Astrocyte (in vitro differentiated cells and primary cell): Measurements from ENCODE around the gene ZNF618. TPM values are rescaled to one million over a fixed set of nuclear protein-coding genes. Genes with fewer than 3 reads are reported as not detected.

Experiments
- DNase-seq: peaks from one replicate; pipeline ENCODE4 v3.0.0-alpha.2; 2010; ENCODE audit warnings: low read depth
- FAIRE-seq: peaks from 2 replicates; lab custom pipeline; 2011; peaks lifted over from hg19 to GRCh38; lab: Jason Lieb, UNC
- H2AFZ ChIP-seq: 2 replicates; pipeline ENCODE4 v1.6.0; 2012; ENCODE audit warnings: low read depth, low read length, inconsistent platforms
- H3K27ac ChIP-seq: 2 replicates; pipeline ENCODE4 v1.5.1; 2011; ENCODE audit warnings: low read depth, low read length, inconsistent platforms
- H3K27me3 ChIP-seq: 2 replicates; pipeline ENCODE4 v1.6.0; 2011; ENCODE audit warnings: low read length, inconsistent platforms; ENCODE audit not compliant: insufficient read depth
- H3K36me3 ChIP-seq: 2 replicates; pipeline ENCODE4 v1.5.1; 2011; ENCODE audit warnings: low read length, inconsistent platforms; ENCODE audit not compliant: insufficient read depth
- H3K4me1 ChIP-seq: 2 replicates; pipeline ENCODE4 v1.5.1; 2011; ENCODE audit warnings: low read length, inconsistent platforms; ENCODE audit not compliant: insufficient read depth
- H3K4me2 ChIP-seq: 2 replicates; pipeline ENCODE4 v1.6.0; 2012; ENCODE audit warnings: low read length, inconsistent platforms
- H3K4me3 ChIP-seq: 2 replicates; pipeline ENCODE4 v1.5.1; 2011; ENCODE audit warnings: low read depth, mild to moderate bottlenecking, low read length, inconsistent platforms; ENCODE audit not compliant: insufficient read depth
- H3K79me2 ChIP-seq: 2 replicates; pipeline ENCODE4 v1.6.0; 2012; ENCODE audit warnings: mild to moderate bottlenecking, low read length, inconsistent platforms; ENCODE audit not compliant: insufficient read depth
- H3K9ac ChIP-seq: 2 replicates; pipeline ENCODE4 v1.6.0; 2012; ENCODE audit warnings: mild to moderate bottlenecking, low read length, inconsistent platforms
- H3K9me3 ChIP-seq: 2 replicates; pipeline ENCODE4 v1.5.1; 2012; ENCODE audit warnings: low read depth, mild to moderate bottlenecking, low read length, inconsistent platforms; ENCODE audit not compliant: insufficient read depth
- H4K20me1 ChIP-seq: 2 replicates; pipeline ENCODE4 v1.6.0; 2012; ENCODE audit warnings: low read length, inconsistent platforms; ENCODE audit not compliant: insufficient read depth
- H3K27ac Mint-ChIP-seq: one replicate; pipeline ENCODE4 v1.8.0; 2021; ENCODE audit warnings: mild to moderate bottlenecking, mixed read lengths; ENCODE audit not compliant: unreplicated experiment
- H3K27me3 Mint-ChIP-seq: one replicate; pipeline ENCODE4 v1.8.0; 2021; ENCODE audit warnings: low read depth, mixed read lengths; ENCODE audit not compliant: unreplicated experiment
- H3K36me3 Mint-ChIP-seq: one replicate; pipeline ENCODE4 v1.8.0; 2021; ENCODE audit warnings: low read depth, mixed read lengths; ENCODE audit not compliant: unreplicated experiment
- H3K4me1 Mint-ChIP-seq: one replicate; pipeline ENCODE4 v1.8.0; 2021; ENCODE audit warnings: low read depth, mixed read lengths; ENCODE audit not compliant: unreplicated experiment
- H3K4me3 Mint-ChIP-seq: one replicate; pipeline ENCODE4 v1.8.0; 2021; ENCODE audit warnings: mild to moderate bottlenecking, moderate library complexity, mixed read lengths; ENCODE audit not compliant: unreplicated experiment
- H3K9me3 Mint-ChIP-seq: one replicate; pipeline ENCODE4 v1.8.0; 2021; ENCODE audit warnings: mild to moderate bottlenecking, mixed read lengths; ENCODE audit not compliant: unreplicated experiment
- EZH2 ChIP-seq: IDR thresholded peaks from 2 replicates; pipeline ENCODE4 v1.6.1; 2012; ENCODE audit warnings: mild to moderate bottlenecking, low read length, inconsistent platforms; ENCODE audit not compliant: insufficient read depth
- total RNA-seq: library from RNA; stranded (reverse); gene quantifications from 2 replicates; pipeline ENCODE4 v1.2.1, GENCODE V29; 2021
- TF ChIP-seq, protein P1 (sequence below): IDR thresholded peaks from 2 replicates; pipeline ENCODE4 v1.5.1; 2011; ENCODE audit warnings: low read depth, mild to moderate bottlenecking, inconsistent platforms, low read length, moderate library complexity; ENCODE audit not compliant: insufficient read depth

The ZNF618 gene
- total RNA-seq, 1 donor from 2014 or later: 30.1 TPM

DNA sequence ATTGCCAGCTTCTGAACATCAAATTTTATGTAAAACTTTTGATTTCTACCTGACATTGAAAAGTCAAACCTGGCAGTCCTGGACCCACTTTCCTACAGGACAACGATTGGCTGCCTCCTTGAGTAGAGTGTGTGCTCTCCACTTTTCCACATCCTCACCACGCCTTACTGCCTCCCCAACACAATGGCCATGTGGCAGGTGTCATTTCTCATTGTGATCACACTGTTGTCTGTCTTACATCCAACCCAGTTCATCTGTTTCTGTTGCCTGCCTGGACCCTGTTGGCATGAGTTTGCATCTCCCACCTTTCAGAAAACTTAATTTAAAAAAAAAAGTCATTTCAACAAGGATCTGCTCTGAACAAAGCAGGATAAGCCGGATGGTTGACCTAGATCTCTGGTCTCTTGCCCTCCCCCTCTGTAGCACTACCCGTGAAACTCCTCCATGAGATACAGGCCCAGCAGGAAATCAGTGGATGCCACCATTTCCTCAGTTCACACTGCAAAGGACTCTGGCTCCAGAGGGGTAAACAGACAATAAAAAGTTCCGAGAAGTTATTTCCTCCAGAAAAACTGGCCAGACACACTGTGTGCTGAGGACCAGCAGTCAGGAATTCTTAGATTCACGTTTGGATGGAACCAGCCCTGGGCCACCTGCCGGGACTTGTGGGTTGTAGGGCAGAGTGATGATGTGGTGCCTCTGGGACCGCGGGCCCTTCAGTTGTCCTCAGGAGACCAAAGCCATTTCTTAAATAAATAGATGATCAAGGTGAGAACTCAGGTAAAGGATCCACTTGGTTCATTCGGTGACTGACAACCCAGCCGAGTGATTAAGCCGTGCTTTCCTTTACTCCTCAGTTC is 153.4 kb downstream of the ZNF618 start:
- Histone ChIP-seq H3K9ac (no peak overlapping the region), H4K20me1 (peaks cover 3% of the 10 kb centered on the region), H3K4me2 (no peak overlapping the region), H3K4me3 (no peak overlapping the region), H3K27me3 (no peaks in the 10 kb centered on the region), H2AFZ (no peak overlapping the region), H3K36me3 (peaks cover 6% of the 10 kb centered on the region), H3K27ac (no peak overlapping the region), H3K9me3 (no peaks in the 10 kb centered on the region), H3K4me1 (no peaks in the 10 kb centered on the region), H3K79me2 (no peaks in the 10 kb centered on the region)
- FAIRE-seq: no peak
- H3K27ac Mint-ChIP-seq: no peak overlapping the region
- no peaks in the 10 kb centered on the region for H3K27me3 Mint-ChIP-seq
- TF ChIP-seq EZH2: no peak
- TF ChIP-seq, protein P1, sequence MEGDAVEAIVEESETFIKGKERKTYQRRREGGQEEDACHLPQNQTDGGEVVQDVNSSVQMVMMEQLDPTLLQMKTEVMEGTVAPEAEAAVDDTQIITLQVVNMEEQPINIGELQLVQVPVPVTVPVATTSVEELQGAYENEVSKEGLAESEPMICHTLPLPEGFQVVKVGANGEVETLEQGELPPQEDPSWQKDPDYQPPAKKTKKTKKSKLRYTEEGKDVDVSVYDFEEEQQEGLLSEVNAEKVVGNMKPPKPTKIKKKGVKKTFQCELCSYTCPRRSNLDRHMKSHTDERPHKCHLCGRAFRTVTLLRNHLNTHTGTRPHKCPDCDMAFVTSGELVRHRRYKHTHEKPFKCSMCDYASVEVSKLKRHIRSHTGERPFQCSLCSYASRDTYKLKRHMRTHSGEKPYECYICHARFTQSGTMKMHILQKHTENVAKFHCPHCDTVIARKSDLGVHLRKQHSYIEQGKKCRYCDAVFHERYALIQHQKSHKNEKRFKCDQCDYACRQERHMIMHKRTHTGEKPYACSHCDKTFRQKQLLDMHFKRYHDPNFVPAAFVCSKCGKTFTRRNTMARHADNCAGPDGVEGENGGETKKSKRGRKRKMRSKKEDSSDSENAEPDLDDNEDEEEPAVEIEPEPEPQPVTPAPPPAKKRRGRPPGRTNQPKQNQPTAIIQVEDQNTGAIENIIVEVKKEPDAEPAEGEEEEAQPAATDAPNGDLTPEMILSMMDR: no peak
- H3K36me3 Mint-ChIP-seq: peaks cover 50% of the 10 kb centered on the region
- no peak for DNase-seq
- peaks cover 7% of the 10 kb centered on the region for H3K4me1 Mint-ChIP-seq
- peaks cover 2% of the 10 kb centered on the region for H3K9me3 Mint-ChIP-seq
- no peak overlapping the region for H3K4me3 Mint-ChIP-seq

DNA sequence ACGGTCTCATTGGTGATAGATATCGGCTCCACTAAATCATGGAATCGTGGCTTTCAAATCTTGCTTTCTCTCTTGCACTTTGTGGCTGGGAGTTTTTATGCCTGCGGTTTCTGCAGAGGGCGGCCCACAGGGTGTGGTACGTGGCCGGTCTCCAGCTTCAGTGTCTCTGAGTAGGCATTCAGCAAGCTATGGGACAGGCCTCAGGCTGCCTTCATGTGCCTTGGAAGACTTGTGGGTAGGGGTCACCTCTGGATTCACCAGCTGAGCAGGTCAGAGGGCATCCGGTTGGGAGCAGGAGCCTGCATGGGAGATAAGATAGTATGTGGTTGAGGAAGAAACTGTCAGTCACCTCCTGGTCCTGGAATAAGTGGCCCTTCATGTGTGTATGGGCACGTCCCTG is 154.3 kb downstream of the ZNF618 start:
- no peak overlapping the region for H2AFZ ChIP-seq
- Mint-ChIP-seq H3K36me3 (peaks cover 43% of the 10 kb centered on the region), H3K27ac (no peak overlapping the region), H3K9me3 (no peaks in the 10 kb centered on the region), H3K4me1 (peaks cover 3% of the 10 kb centered on the region), H3K4me3 (no peak overlapping the region), H3K27me3 (no peaks in the 10 kb centered on the region)
- H3K4me1 ChIP-seq: no peaks in the 10 kb centered on the region
- FAIRE-seq (no peak), DNase-seq (no peak)
- TF ChIP-seq, protein P1: no peak
- no peak for TF ChIP-seq EZH2
- H3K27ac ChIP-seq: no peak overlapping the region
- no peak overlapping the region for H3K4me3 ChIP-seq
- H3K4me2 ChIP-seq: no peak overlapping the region
- H4K20me1 ChIP-seq: peaks cover 6% of the 10 kb centered on the region
- no peaks in the 10 kb centered on the region for H3K27me3 ChIP-seq
- H3K36me3 ChIP-seq: peaks cover 6% of the 10 kb centered on the region
- no peak overlapping the region for H3K9ac ChIP-seq
- no peaks in the 10 kb centered on the region for H3K79me2 ChIP-seq
- no peaks in the 10 kb centered on the region for H3K9me3 ChIP-seq

GRCh38 chr9:114031037-114031630 is 155.0 kb downstream of the ZNF618 start:
- Histone ChIP-seq H3K27ac (no peak overlapping the region), H3K79me2 (no peaks in the 10 kb centered on the region), H2AFZ (no peak overlapping the region), H4K20me1 (peaks cover 6% of the 10 kb centered on the region), H3K36me3 (peaks cover 10% of the 10 kb centered on the region), H3K4me3 (no peak overlapping the region), H3K9me3 (no peaks in the 10 kb centered on the region), H3K27me3 (no peaks in the 10 kb centered on the region), H3K9ac (no peak overlapping the region), H3K4me2 (no peak overlapping the region), H3K4me1 (no peaks in the 10 kb centered on the region)
- Mint-ChIP-seq H3K36me3 (peaks cover 43% of the 10 kb centered on the region), H3K27ac (no peak overlapping the region), H3K4me3 (no peak overlapping the region), H3K4me1 (no peaks in the 10 kb centered on the region), H3K27me3 (no peaks in the 10 kb centered on the region), H3K9me3 (no peaks in the 10 kb centered on the region)
- FAIRE-seq (no peak), DNase-seq (no peak)
- no peak for TF ChIP-seq EZH2
- TF ChIP-seq, protein P1: no peak
